Measurements from ENCODE around the gene SDK1. TPM values are rescaled to one million over a fixed set of nuclear protein-coding genes. Genes with fewer than 3 reads are reported as not detected.
"Not testable (repeated sequence)": the region's sequence is repeated elsewhere in the genome, so short reads cannot be mapped to it uniquely, and the experiment has no call there.

The SDK1 gene
- total RNA-seq, 1 donor from 2014 or later, result 0.26 TPM

DNA sequence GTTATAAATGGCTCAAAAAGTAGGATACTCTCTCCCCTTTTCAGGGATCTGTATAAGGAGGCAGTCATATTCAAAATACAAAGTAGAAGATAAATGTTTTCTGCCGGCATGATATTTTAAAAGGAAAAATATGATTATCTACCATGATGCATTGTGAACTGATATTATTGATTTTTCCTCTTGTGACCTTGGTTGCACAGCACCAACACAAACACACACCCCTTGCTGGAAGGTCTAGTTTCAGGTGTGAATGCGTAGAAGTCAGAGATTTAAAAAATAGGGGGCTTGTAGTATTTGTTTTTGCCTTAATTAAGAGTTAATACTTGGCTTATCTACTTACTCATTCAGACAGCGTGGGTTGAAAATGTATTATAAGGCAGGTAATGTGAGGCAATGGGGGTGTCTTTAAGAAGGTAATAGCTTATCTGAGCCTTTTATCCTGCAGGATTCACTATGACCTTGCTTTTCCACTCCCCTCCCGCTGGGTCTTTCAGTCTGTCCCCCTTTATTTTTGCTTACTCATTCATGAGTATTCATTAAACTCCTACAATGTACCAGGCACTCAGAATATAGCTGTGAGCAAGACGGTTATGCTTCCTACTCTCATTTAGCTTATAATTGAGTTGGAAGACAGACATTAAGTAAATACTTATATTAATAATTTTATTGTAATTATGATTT, 390.6 kb downstream of the SDK1 start:
- H3K36me3 ChIP-seq (ENCODE audit: control insufficient read depth, insufficient read depth, low read length), result no peaks in the 10 kb centered on the region

DNA sequence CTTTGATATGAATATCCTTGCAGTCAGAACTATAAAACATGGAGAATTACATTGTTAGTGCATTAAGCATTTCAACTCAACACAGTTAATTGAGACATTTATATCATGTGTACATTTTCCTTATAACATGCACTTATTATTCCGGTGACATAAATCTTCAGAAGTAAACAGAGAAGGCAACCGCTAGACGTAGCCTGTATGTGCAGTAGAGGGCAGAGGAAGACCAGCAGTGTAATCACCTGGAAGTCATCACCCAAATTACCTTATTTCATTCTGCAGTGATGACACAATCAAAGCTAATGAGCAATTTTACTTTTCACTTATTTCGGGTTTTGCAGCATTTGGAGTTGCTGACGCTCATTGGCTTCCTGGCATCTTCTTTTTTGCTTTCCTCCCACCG, 394.6 kb downstream of the SDK1 start:
- Histone ChIP-seq H3K27me3 (ENCODE audit: control insufficient read depth, insufficient read depth, low read length) (no peaks in the 10 kb centered on the region), H3K36me3 (ENCODE audit: control insufficient read depth, insufficient read depth, low read length) (no peaks in the 10 kb centered on the region), H3K4me3 (ENCODE audit: low read depth, low read length) (no peak overlapping the region)
- DNase-seq (ENCODE audit: low read depth) (peak; percentile 2), FAIRE-seq (no peak)
- TF ChIP-seq, protein P1, sequence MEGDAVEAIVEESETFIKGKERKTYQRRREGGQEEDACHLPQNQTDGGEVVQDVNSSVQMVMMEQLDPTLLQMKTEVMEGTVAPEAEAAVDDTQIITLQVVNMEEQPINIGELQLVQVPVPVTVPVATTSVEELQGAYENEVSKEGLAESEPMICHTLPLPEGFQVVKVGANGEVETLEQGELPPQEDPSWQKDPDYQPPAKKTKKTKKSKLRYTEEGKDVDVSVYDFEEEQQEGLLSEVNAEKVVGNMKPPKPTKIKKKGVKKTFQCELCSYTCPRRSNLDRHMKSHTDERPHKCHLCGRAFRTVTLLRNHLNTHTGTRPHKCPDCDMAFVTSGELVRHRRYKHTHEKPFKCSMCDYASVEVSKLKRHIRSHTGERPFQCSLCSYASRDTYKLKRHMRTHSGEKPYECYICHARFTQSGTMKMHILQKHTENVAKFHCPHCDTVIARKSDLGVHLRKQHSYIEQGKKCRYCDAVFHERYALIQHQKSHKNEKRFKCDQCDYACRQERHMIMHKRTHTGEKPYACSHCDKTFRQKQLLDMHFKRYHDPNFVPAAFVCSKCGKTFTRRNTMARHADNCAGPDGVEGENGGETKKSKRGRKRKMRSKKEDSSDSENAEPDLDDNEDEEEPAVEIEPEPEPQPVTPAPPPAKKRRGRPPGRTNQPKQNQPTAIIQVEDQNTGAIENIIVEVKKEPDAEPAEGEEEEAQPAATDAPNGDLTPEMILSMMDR (IDR thresholded peaks at IDR 0.05; ENCODE audit: insufficient read depth, low read length, severe bottlenecking), result peak; percentile 10

More for the DNA sequence above, 390.6 kb downstream of the SDK1 start:
- DNase-seq (ENCODE audit: low read depth), result no peak
- TF ChIP-seq, protein P1 (IDR thresholded peaks at IDR 0.05; ENCODE audit: insufficient read depth, low read length, severe bottlenecking), result no peak
- FAIRE-seq, result no peak
- H3K4me3 ChIP-seq (ENCODE audit: low read depth, low read length), result no peak overlapping the region
- no peaks in the 10 kb centered on the region for H3K27me3 ChIP-seq (ENCODE audit: control insufficient read depth, insufficient read depth, low read length)

DNA sequence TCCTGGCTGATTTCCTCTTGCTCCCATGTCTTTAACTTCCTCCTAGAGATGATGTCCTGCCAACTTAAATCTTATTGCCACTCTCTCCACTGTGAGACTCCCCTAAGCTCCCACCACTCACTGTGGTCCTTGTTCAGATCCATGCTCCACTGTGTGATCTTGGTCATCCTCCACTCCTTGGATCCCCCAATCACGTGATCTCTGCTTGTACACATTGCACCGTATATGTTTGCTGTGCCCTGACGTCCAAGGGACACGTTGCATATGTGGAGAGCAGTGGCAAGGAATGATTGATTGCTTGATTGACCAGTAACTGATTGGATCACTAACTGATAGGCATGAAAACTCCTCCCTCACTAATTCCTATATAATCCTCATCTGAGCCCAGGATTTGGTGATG, 395.1 kb downstream of the SDK1 start:
- TF ChIP-seq, protein P1 (IDR thresholded peaks at IDR 0.05; ENCODE audit: insufficient read depth, low read length, severe bottlenecking), result no peak
- peak; percentile 94 for FAIRE-seq
- no peak for DNase-seq (ENCODE audit: low read depth)
- Histone ChIP-seq H3K4me3 (ENCODE audit: low read depth, low read length) (no peak overlapping the region), H3K27me3 (ENCODE audit: control insufficient read depth, insufficient read depth, low read length) (no peaks in the 10 kb centered on the region), H3K36me3 (ENCODE audit: control insufficient read depth, insufficient read depth, low read length) (no peaks in the 10 kb centered on the region)

DNA sequence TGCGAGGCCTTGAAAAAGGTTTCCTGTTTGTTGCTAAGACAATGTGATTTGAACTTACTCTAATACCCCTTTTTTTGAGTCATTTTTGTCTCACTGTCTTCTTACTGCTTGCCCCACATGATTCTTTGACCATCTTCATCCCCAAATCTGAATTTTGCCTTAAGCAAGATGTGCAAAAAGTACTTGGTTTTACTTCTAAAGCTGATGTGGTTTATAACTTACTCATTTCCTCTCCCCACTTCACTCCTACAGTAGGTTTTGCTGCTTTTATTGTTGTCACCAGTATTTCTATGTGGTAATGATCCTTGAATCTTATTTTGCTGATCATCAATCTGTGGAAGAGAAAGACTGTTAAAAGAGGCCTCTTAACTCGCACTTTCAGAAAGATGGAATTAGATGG, 396.4 kb downstream of the SDK1 start:
- H3K36me3 ChIP-seq (ENCODE audit: control insufficient read depth, insufficient read depth, low read length), result no peaks in the 10 kb centered on the region
- DNase-seq (ENCODE audit: low read depth) (no peak), FAIRE-seq (no peak)
- no peaks in the 10 kb centered on the region for H3K27me3 ChIP-seq (ENCODE audit: control insufficient read depth, insufficient read depth, low read length)
- TF ChIP-seq, protein P1 (IDR thresholded peaks at IDR 0.05; ENCODE audit: insufficient read depth, low read length, severe bottlenecking), result no peak
- no peak overlapping the region for H3K4me3 ChIP-seq (ENCODE audit: low read depth, low read length)

DNA sequence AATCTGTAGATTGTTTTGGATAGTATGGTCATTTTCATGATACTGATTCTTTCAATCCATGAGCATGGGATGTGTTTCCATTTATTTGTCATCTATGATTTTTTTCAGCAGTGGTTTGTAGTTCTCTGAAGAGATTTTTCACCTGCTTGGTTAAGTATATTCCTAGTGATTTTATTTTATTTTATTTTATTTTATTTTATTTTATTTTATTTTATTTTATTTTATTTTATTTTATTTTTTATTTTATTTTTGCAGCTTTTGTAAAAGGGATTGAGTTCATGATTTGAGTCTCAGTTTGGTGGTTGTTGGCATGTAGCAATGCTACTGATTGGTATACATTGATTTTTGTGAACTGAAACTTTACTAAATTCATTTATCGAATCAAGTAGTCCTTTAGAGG, 404.2 kb downstream of the SDK1 start:
- FAIRE-seq (no peak), DNase-seq (ENCODE audit: low read depth) (no peak)
- TF ChIP-seq, protein P1 (IDR thresholded peaks at IDR 0.05; ENCODE audit: insufficient read depth, low read length, severe bottlenecking), result no peak

DNA sequence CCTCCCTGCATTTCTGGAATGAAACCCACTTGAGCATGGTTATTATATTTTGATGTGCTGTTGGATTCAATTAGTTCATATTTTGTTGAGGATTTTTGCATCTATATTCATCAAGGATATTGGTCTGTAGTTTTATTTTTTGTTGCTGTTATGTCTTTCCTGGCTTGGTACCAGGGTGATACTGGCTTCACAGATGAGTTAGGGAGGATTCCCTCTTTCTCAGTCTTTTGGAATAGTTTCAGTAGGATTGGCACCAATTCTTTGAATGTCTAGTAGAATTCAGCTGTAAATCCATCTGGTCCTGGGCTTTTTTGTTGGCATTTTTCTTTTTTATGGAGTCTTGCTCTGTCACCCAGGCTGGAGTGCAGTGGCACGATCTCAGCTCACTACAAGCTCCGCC, 405.0 kb downstream of the SDK1 start:
- H3K36me3 ChIP-seq (ENCODE audit: control insufficient read depth, insufficient read depth, low read length); FAIRE-seq; DNase-seq (ENCODE audit: low read depth); H3K4me3 ChIP-seq (ENCODE audit: low read depth, low read length); H3K27me3 ChIP-seq (ENCODE audit: control insufficient read depth, insufficient read depth, low read length): not testable (repeated sequence)

More for the DNA sequence above, 404.2 kb downstream of the SDK1 start:
- Histone ChIP-seq H3K36me3 (ENCODE audit: control insufficient read depth, insufficient read depth, low read length) (no peaks in the 10 kb centered on the region), H3K4me3 (ENCODE audit: low read depth, low read length) (no peak overlapping the region), H3K27me3 (ENCODE audit: control insufficient read depth, insufficient read depth, low read length) (no peaks in the 10 kb centered on the region)
